Sigmoid colon (tissue), 7 donors: ENCODE measurements around the gene KLHL3. TPM values are rescaled to one million over a fixed set of nuclear protein-coding genes. Genes with fewer than 3 reads are reported as not detected.
"Not testable (repeated sequence)": the region's sequence is repeated elsewhere in the genome, so short reads cannot be mapped to it uniquely, and the experiment has no call there.

Experiments used
- DNase-seq: peaks from one replicate; pipeline ENCODE4 v3.0.0-alpha.2; 2019
- H3K27ac ChIP-seq, 4 donors: fragments of 200-600 bp; sonication (generic); one replicate each; pipeline ENCODE4 v1.5.1; 2016 to 2019; ENCODE audit warnings: mild to moderate bottlenecking in 1 of 4
- H3K27me3 ChIP-seq, 3 donors: fragments of 200-600 bp; sonication (generic); one replicate each; pipeline ENCODE4 v1.5.1; 2019; ENCODE audit warnings: mild to moderate bottlenecking in 1 of 3
- H3K36me3 ChIP-seq, 4 donors: fragments of 200-600 bp; sonication (generic); one replicate each; pipeline ENCODE4 v1.5.1; 2016 to 2019
- H3K4me1 ChIP-seq, 4 donors: fragments of 200-600 bp; sonication (generic); one replicate each; pipeline ENCODE4 v1.5.1; 2017 to 2019
- H3K4me3 ChIP-seq, 4 donors: fragments of 200-600 bp; sonication (generic); one replicate each; pipeline ENCODE4 v1.5.1; 2017 to 2019; ENCODE audit warnings: mild to moderate bottlenecking in 2 of 4, moderate library complexity in 1 of 4
- H3K9me3 ChIP-seq, 4 donors: fragments of 200-600 bp in 3 of 4; sonication (generic) in 3 of 4; one replicate each; pipeline versions ENCODE4 v1.5.1 to v1.6.1; 2013 to 2019
- EP300 ChIP-seq, 4 donors: sonication (generic); formaldehyde crosslinking; IDR thresholded peaks; one replicate each; pipeline ENCODE4 v1.6.1; 2017; ENCODE audit warnings: antibody characterized with exemption in 4 of 4
- POLR2A ChIP-seq, 2 donors: fragments of 450-650 bp; IDR thresholded peaks; one replicate each; pipeline ENCODE4 v1.6.1; 2016; ENCODE audit warnings: antibody characterized with exemption in 2 of 2, mild to moderate bottlenecking in 2 of 2, moderate library complexity in 2 of 2
- POLR2AphosphoS5 ChIP-seq, 4 donors: sonication (generic); formaldehyde crosslinking; IDR thresholded peaks; one replicate each; pipeline ENCODE4 v1.6.1; 2017; ENCODE audit warnings: antibody characterized with exemption in 4 of 4
- WGBS, 2 donors: extraction: QIAGEN DNeasy Blood & Tissue Kit; methylation state at CpG; one replicate each; pipeline ENCODE4 v1.1.7; 2013; 5-methylcytosine and 5-hydroxymethylcytosine counted together
- intact Hi-C: fragments of 100-400 bp; cut with DNase I; formaldehyde crosslinking; loops from one replicate; pipeline ENCODE4 v1.15.1; 2023
- polyA plus RNA-seq, 3 donors: library from polyadenylated mRNA; stranded (reverse); fragments of 200-250 nt; gene quantifications; one replicate each; pipeline ENCODE4 v1.2.3, GENCODE V29; 2013
- total RNA-seq, 4 donors: library from RNA; depleted of rRNA; stranded (reverse); fragments of >200 nt; gene quantifications; one replicate each; pipeline ENCODE4 v1.1.0, GENCODE V29; 2016
- TF ChIP-seq, protein P1 (sequence below), 4 experiments: fragments of 450-650 bp in 3 of 4; fragments of 200-600 bp in 1 of 4; IDR thresholded peaks; one replicate each; pipeline ENCODE4 v1.5.1; 2016 to 2019; ENCODE audit warnings: antibody characterized with exemption in 4 of 4, mild to moderate bottlenecking in 3 of 4, moderate library complexity in 2 of 4
- donor health status: healthy with polysubstance abuse.
- donor health status: Bipolar disorder and iron deficiency.
- donor health status: healthy.

Gene KLHL3
- total RNA-seq (1 to 10 TPM; 2.7 to 5.5 (median 4.1) TPM), polyA plus RNA-seq (1 to 10 TPM in 1 of 3 donors, under 1 TPM in 1, not detected in 1; 0.23 to 3.0 TPM)

- H3K4me3 ChIP-seq = peak within 1 kb of the TSS; percentile 8 to 43 (median 36)
- no peaks in the 10 kb centered on the region for H3K36me3 ChIP-seq
- DNase-seq = no peak
- H3K27me3 ChIP-seq = no peaks in the 10 kb centered on the region
- H3K9me3 ChIP-seq = no peaks in the 10 kb centered on the region
- peaks cover 0 to 19% (median 12%) of the 10 kb centered on the region in 4 donors for H3K4me1 ChIP-seq
- 3 to 14% methylated on average over 12 of the region's 12 CpGs for WGBS, 2 donors
- H3K27ac ChIP-seq = peak within 1 kb of the TSS; percentile 4 to 48 (median 28)
- TF ChIP-seq POLR2A (IDR thresholded peaks at IDR 0.05) (no peak), EP300 (IDR thresholded peaks at IDR 0.05) (no peak), POLR2AphosphoS5 (IDR thresholded peaks at IDR 0.05) (no peak)
- TF ChIP-seq, protein P1, sequence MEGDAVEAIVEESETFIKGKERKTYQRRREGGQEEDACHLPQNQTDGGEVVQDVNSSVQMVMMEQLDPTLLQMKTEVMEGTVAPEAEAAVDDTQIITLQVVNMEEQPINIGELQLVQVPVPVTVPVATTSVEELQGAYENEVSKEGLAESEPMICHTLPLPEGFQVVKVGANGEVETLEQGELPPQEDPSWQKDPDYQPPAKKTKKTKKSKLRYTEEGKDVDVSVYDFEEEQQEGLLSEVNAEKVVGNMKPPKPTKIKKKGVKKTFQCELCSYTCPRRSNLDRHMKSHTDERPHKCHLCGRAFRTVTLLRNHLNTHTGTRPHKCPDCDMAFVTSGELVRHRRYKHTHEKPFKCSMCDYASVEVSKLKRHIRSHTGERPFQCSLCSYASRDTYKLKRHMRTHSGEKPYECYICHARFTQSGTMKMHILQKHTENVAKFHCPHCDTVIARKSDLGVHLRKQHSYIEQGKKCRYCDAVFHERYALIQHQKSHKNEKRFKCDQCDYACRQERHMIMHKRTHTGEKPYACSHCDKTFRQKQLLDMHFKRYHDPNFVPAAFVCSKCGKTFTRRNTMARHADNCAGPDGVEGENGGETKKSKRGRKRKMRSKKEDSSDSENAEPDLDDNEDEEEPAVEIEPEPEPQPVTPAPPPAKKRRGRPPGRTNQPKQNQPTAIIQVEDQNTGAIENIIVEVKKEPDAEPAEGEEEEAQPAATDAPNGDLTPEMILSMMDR (IDR thresholded peaks at IDR 0.05) = no peak
- intact Hi-C loops = no loop called here
These were observed at the start of gene KLHL3 for GRCh38 chr5:137735555-137736284. KLHL3 (minus strand) TSS chr5:137736089; CDS start chr5:137735646, 443 bp downstream.

DNA sequence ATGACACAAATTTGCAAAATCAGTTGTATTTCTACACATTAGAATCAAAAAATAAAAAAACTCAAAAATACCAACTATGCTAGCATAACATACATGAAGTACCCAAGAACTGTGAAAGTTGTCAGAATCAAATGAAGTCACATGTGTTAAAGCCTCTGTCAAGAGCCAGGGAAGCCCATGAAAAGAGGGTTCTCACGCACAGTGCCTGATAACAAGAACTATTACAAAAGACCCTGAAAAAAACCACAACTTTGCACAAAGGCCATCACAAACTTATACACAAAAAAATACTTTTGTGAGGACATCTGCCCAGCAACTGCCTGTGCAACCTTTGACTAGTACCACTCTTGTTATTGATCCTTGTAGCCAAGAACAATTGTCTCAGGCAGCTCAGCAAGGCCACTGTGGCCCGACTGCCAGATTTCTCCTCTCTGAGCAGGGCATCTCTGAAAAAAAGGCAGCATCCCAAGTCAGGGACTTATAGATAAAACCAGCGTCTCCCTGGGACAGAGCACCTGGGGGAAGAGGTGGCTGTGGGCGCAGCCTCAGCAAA is 47.2 kb upstream of the KLHL3 start:
- 81 to 84% methylated on average over 4 of the region's 4 CpGs for WGBS, 2 donors

DNA sequence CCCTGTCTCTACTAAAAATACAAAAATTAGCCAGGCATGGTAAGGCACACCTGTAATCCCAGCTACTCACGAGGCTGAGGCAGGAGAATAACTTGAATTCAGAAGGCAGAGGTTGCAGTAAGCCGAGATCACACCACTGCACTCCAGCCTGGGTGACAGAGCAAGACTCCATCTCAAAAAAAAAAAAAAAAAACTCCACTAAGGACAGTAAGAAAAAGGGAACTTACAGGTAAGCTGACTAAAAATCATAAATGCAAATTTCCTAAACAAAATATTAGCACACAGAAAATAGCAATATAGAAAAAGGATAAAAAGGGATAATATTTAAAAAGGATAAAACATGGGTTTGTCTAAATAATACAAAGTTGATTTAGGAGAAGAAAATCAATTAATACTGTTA is 46.2 kb upstream of the KLHL3 start:
- H3K4me1 ChIP-seq = no peaks in the 10 kb centered on the region
- 86 to 89% methylated on average over 2 of the region's 2 CpGs for WGBS, 2 donors
- intact Hi-C loops = no loop called here
- DNase-seq = no peak
- no peaks in the 10 kb centered on the region for H3K36me3 ChIP-seq
- no peak overlapping the region for H3K27ac ChIP-seq
- no peaks in the 10 kb centered on the region for H3K9me3 ChIP-seq
- no peaks in the 10 kb centered on the region for H3K27me3 ChIP-seq
- TF ChIP-seq POLR2A (IDR thresholded peaks at IDR 0.05) (no peak), EP300 (IDR thresholded peaks at IDR 0.05) (no peak), POLR2AphosphoS5 (IDR thresholded peaks at IDR 0.05) (no peak)
- TF ChIP-seq, protein P1 (IDR thresholded peaks at IDR 0.05) = no peak
- no peak overlapping the region for H3K4me3 ChIP-seq

More for the DNA sequence above, 47.2 kb upstream of the KLHL3 start:
- TF ChIP-seq EP300 (IDR thresholded peaks at IDR 0.05) (no peak), POLR2A (IDR thresholded peaks at IDR 0.05) (no peak), POLR2AphosphoS5 (IDR thresholded peaks at IDR 0.05) (no peak)
- TF ChIP-seq, protein P1 (IDR thresholded peaks at IDR 0.05) = no peak
- no peaks in the 10 kb centered on the region for H3K36me3 ChIP-seq
- no peak overlapping the region for H3K27ac ChIP-seq
- no peaks in the 10 kb centered on the region for H3K9me3 ChIP-seq
- H3K4me3 ChIP-seq = no peak overlapping the region
- H3K27me3 ChIP-seq = no peaks in the 10 kb centered on the region
- no peaks in the 10 kb centered on the region for H3K4me1 ChIP-seq
- intact Hi-C loops = no loop called here
- DNase-seq = no peak

GRCh38 chr5:137778772-137779564 is 43.1 kb upstream of the KLHL3 start:
- no peaks in the 10 kb centered on the region for H3K4me1 ChIP-seq
- H3K4me3 ChIP-seq = no peak overlapping the region
- H3K9me3 ChIP-seq = no peaks in the 10 kb centered on the region
- intact Hi-C loops = no loop called here
- WGBS, 2 donors = 26 to 53% methylated on average over 2 of the region's 2 CpGs
- H3K27me3 ChIP-seq = no peaks in the 10 kb centered on the region
- no peak overlapping the region for H3K27ac ChIP-seq
- no peaks in the 10 kb centered on the region for H3K36me3 ChIP-seq
- no peak for DNase-seq
- no peak for TF ChIP-seq POLR2AphosphoS5 (IDR thresholded peaks at IDR 0.05)
- TF ChIP-seq, protein P1 (IDR thresholded peaks at IDR 0.05) = peak; percentile 37 to 78 (median 76)
- no peak for TF ChIP-seq EP300 (IDR thresholded peaks at IDR 0.05)

DNA sequence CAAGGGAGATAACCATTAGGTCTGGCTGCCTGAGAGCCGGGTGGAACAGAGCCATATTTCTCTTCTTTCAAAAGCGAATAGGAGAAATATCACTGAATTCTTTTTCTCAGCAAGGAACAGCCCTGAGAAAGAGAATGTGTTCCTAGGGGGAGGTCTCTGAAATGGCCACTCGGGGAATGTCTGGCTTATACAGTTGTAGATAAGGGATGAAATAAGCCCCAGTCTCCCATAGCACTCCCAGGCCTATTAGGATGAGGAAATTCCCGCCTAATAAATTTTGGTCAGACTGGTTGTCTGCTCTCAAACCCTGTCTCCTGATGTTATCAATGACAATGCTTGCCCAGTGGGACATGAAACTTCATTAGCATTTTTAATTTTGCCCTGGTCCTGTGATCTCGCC is 32.0 kb upstream of the KLHL3 start:
- H3K27me3 ChIP-seq, H3K4me1 ChIP-seq, H3K36me3 ChIP-seq, H3K27ac ChIP-seq, intact Hi-C loops, H3K4me3 ChIP-seq, DNase-seq, H3K9me3 ChIP-seq: not testable (repeated sequence)
- WGBS, 2 donors = 93 to 94% methylated on average over 5 of the region's 5 CpGs
